Esophagus squamous epithelium (tissue), 4 donors: ENCODE measurements around the gene MAST3.

Experiments used
- CTCF ChIP-seq, 6 experiments: fragments of 450-650 bp in 4 of 6; fragments of 200-600 bp in 2 of 6; sonication (generic) in 2 of 6; IDR thresholded peaks; one replicate each; pipeline ENCODE4 v1.5.1; 2016 to 2019; ENCODE audit warnings: antibody characterized with exemption in 6 of 6, mild to moderate bottlenecking in 4 of 6, moderate library complexity in 4 of 6
- POLR2A ChIP-seq, 4 donors: fragments of 450-650 bp; IDR thresholded peaks; one replicate each; pipeline ENCODE4 v1.6.1; 2017; ENCODE audit warnings: antibody characterized with exemption in 4 of 4, mild to moderate bottlenecking in 4 of 4, moderate library complexity in 3 of 4

- no peak for TF ChIP-seq CTCF (IDR thresholded peaks at IDR 0.05)
- TF ChIP-seq POLR2A (IDR thresholded peaks at IDR 0.05), result no peak
These were observed 82.4 kb downstream of the MAST3 start for GRCh38 chr19:18179957-18180356.
